Smooth muscle cell (in vitro differentiated cells): ENCODE results near the gene TREH. TPM values are rescaled to one million over a fixed set of nuclear protein-coding genes. Genes with fewer than 3 reads are reported as not detected.

Experiments
- DNase-seq: peaks from one replicate; lab custom pipeline; 2025; ENCODE audit not compliant: unreplicated experiment; lab: John Stamatoyannopoulos, UW
- H2AFZ ChIP-seq: fragments of 200-600 bp; sonication (generic); 2 replicates; pipeline ENCODE4 v1.6.0; 2016; ENCODE audit warnings: antibody characterized with exemption, low read depth, mild to moderate bottlenecking
- H3F3A ChIP-seq: fragments of 200-600 bp; sonication (generic); 2 replicates; pipeline ENCODE4 v1.6.0; 2017; ENCODE audit warnings: antibody characterized with exemption, low read depth
- H3K27ac ChIP-seq: fragments of 200-600 bp; sonication (generic); 2 replicates; pipeline ENCODE4 v1.5.1; 2016; ENCODE audit warnings: low read depth, mild to moderate bottlenecking
- H3K27me3 ChIP-seq: fragments of 200-600 bp; sonication (generic); 2 replicates; pipeline ENCODE4 v1.6.1; 2016; ENCODE audit warnings: low read depth, mild to moderate bottlenecking
- H3K36me3 ChIP-seq: fragments of 200-600 bp; sonication (generic); 2 replicates; pipeline ENCODE4 v1.5.1; 2016; ENCODE audit warnings: low read depth
- H3K4me1 ChIP-seq: fragments of 200-600 bp; sonication (generic); 2 replicates; pipeline ENCODE4 v1.5.1; 2016; ENCODE audit warnings: low read depth
- H3K4me2 ChIP-seq: fragments of 200-600 bp; sonication (generic); 2 replicates; pipeline ENCODE4 v1.6.0; 2016; ENCODE audit warnings: mild to moderate bottlenecking
- H3K4me3 ChIP-seq: fragments of 200-600 bp; sonication (generic); 2 replicates; pipeline ENCODE4 v1.5.1; 2016; ENCODE audit warnings: mild to moderate bottlenecking
- H3K79me2 ChIP-seq: fragments of 200-600 bp; sonication (generic); 2 replicates; pipeline ENCODE4 v1.6.0; 2016; ENCODE audit warnings: low read depth, mild to moderate bottlenecking
- H3K9ac ChIP-seq: fragments of 200-600 bp; sonication (generic); 2 replicates; pipeline ENCODE4 v1.6.0; 2016; ENCODE audit warnings: low read depth
- H3K9me3 ChIP-seq: fragments of 200-600 bp; sonication (generic); replicated peaks from 2 replicates; pipeline ENCODE4 v1.5.1; 2016; ENCODE audit warnings: low read depth
- H4K20me1 ChIP-seq: fragments of 200-600 bp; sonication (generic); 2 replicates; pipeline ENCODE4 v1.6.0; 2016; ENCODE audit warnings: low read depth
- CTCF ChIP-seq: fragments of 200-600 bp; sonication (generic); IDR thresholded peaks from 2 replicates; pipeline ENCODE4 v1.5.1; 2017; ENCODE audit warnings: borderline replicate concordance, mild to moderate bottlenecking, antibody characterized with exemption; ENCODE audit not compliant: insufficient read depth, poor library complexity, severe bottlenecking
- WGBS: methylation state at CpG from one replicate; pipeline ENCODE4 v1.1.7; 2016; ENCODE audit warnings: low lambda C conversion rate; 5-methylcytosine and 5-hydroxymethylcytosine counted together
- polyA plus RNA-seq: library from polyadenylated mRNA; unstranded; fragments of >200 nt; fragmentation: Nextera tagmentation; extraction: Ambion mirVana; gene quantifications from 2 replicates; pipeline ENCODE4 v1.2.1, GENCODE V29; 2016
- total RNA-seq: library from RNA; depleted of rRNA; stranded (reverse); fragments of >200 nt; gene quantifications from 2 replicates; pipeline ENCODE4 v1.2.3, GENCODE V29; 2014

The TREH gene
- total and polyA plus RNA-seq, 2 experiments from 2014 or later, result 0.49 TPM; not detected in 1

- H3F3A ChIP-seq, result peaks cover 33% of the 10 kb centered on the region
- H3K4me1 ChIP-seq, result no peaks in the 10 kb centered on the region
- H3K9me3 ChIP-seq, result no peaks in the 10 kb centered on the region
- H3K9ac ChIP-seq, result no peak overlapping the region
- H3K79me2 ChIP-seq, result no peaks in the 10 kb centered on the region
- no peak for TF ChIP-seq CTCF
- peaks cover 3% of the 10 kb centered on the region for H3K36me3 ChIP-seq
- H3K4me3 ChIP-seq, result no peak overlapping the region
- no peak overlapping the region for H2AFZ ChIP-seq
- H3K27ac ChIP-seq, result no peak overlapping the region
- H4K20me1 ChIP-seq, result peaks cover 96% of the 10 kb centered on the region
- WGBS, result 97% methylated on average over 4 of the region's 4 CpGs
- no peaks in the 10 kb centered on the region for H3K27me3 ChIP-seq
- no peak for DNase-seq
- H3K4me2 ChIP-seq, result no peak overlapping the region
Observed at GRCh38 chr11:118652681-118653181, 26.7 kb downstream of the TREH start.

- Histone ChIP-seq H3K9me3 (no peaks in the 10 kb centered on the region), H3F3A (peaks cover 25% of the 10 kb centered on the region), H3K27ac (no peak overlapping the region), H3K4me2 (no peak overlapping the region), H3K27me3 (no peaks in the 10 kb centered on the region), H3K36me3 (peaks cover 6% of the 10 kb centered on the region), H3K4me3 (no peak overlapping the region), H3K9ac (no peak overlapping the region), H2AFZ (no peak overlapping the region), H3K79me2 (no peaks in the 10 kb centered on the region), H3K4me1 (no peaks in the 10 kb centered on the region), H4K20me1 (peaks cover 97% of the 10 kb centered on the region)
- WGBS, result 98% methylated on average over 3 of the region's 3 CpGs
- DNase-seq, result no peak
- no peak for TF ChIP-seq CTCF
Observed at GRCh38 chr11:118651820-118652219, 27.6 kb downstream of the TREH start.

- 96% methylated on average over 8 of the region's 8 CpGs for WGBS
- Histone ChIP-seq H3K4me3 (no peak overlapping the region), H2AFZ (no peak overlapping the region), H3K9me3 (no peaks in the 10 kb centered on the region), H3K36me3 (peaks cover 10% of the 10 kb centered on the region), H3K27ac (no peak overlapping the region), H3F3A (peaks cover 14% of the 10 kb centered on the region), H3K9ac (no peak overlapping the region), H4K20me1 (peaks cover 95% of the 10 kb centered on the region), H3K79me2 (no peaks in the 10 kb centered on the region), H3K27me3 (no peaks in the 10 kb centered on the region), H3K4me1 (no peaks in the 10 kb centered on the region), H3K4me2 (no peak overlapping the region)
- DNase-seq, result no peak
- TF ChIP-seq CTCF, result no peak
Observed at GRCh38 chr11:118650366-118650765, 29.1 kb downstream of the TREH start.

- Histone ChIP-seq H3K4me1 (no peaks in the 10 kb centered on the region), H4K20me1 (peaks cover 95% of the 10 kb centered on the region), H3K27me3 (no peaks in the 10 kb centered on the region), H3K9me3 (no peaks in the 10 kb centered on the region), H3K27ac (no peak overlapping the region), H3K4me3 (no peak overlapping the region), H3K4me2 (no peak overlapping the region), H3F3A (peaks cover 10% of the 10 kb centered on the region), H3K9ac (no peak overlapping the region), H3K36me3 (peaks cover 10% of the 10 kb centered on the region), H3K79me2 (no peaks in the 10 kb centered on the region), H2AFZ (no peak overlapping the region)
- DNase-seq, result no peak
- WGBS, result 98% methylated on average over 10 of the region's 10 CpGs
- TF ChIP-seq CTCF, result no peak
Observed at GRCh38 chr11:118649941-118650340, 29.5 kb downstream of the TREH start.
